Measurements from ENCODE around the gene THSD7B. TPM values are rescaled to one million over a fixed set of nuclear protein-coding genes. Genes with fewer than 3 reads are reported as not detected.

THSD7B gene
- total RNA-seq, 2 donors from 2014 or later, result 0.51 to 5.4 TPM

- intact Hi-C loops (cut with DNase I), result no loop called here
- WGBS, result 95% methylated on average over 1 of the region's 1 CpG
- Histone ChIP-seq H3K27ac (no peak overlapping the region), H3K36me3 (no peaks in the 10 kb centered on the region), H3K4me1 (replicated peaks) (no peaks in the 10 kb centered on the region), H3K4me3 (no peak overlapping the region), H3K9me3 (no peaks in the 10 kb centered on the region), H3K27me3 (replicated peaks; ENCODE audit: insufficient read depth) (no peaks in the 10 kb centered on the region)
- no peak for DNase-seq (ENCODE audit: low spot score)
- TF ChIP-seq POLR2A (IDR thresholded peaks at IDR 0.05), result no peak
- no peak for TF ChIP-seq CTCF (IDR thresholded peaks at IDR 0.05)
- TF ChIP-seq POLR2AphosphoS5 (IDR thresholded peaks at IDR 0.05), result no peak
Observed at GRCh38 chr2:137211761-137212160, 446.4 kb downstream of the THSD7B start.

- Histone ChIP-seq H3K27me3 (replicated peaks; ENCODE audit: insufficient read depth) (no peaks in the 10 kb centered on the region), H3K27ac (no peak overlapping the region), H3K36me3 (no peaks in the 10 kb centered on the region), H3K9me3 (no peaks in the 10 kb centered on the region), H3K4me1 (replicated peaks) (no peaks in the 10 kb centered on the region), H3K4me3 (no peak overlapping the region)
- WGBS, result 39% methylated on average over 1 of the region's 1 CpG
- intact Hi-C loops (cut with DNase I), result no loop called here
- TF ChIP-seq POLR2A (IDR thresholded peaks at IDR 0.05) (no peak), POLR2AphosphoS5 (IDR thresholded peaks at IDR 0.05) (no peak), CTCF (IDR thresholded peaks at IDR 0.05) (no peak)
- DNase-seq (ENCODE audit: low spot score), result no peak
Observed at GRCh38 chr2:137220438-137220993, 455.2 kb downstream of the THSD7B start.

- 88% methylated on average over 2 of the region's 2 CpGs for WGBS
- TF ChIP-seq CTCF (IDR thresholded peaks at IDR 0.05) (no peak), POLR2A (IDR thresholded peaks at IDR 0.05) (no peak), POLR2AphosphoS5 (IDR thresholded peaks at IDR 0.05) (no peak)
- intact Hi-C loops (cut with DNase I), result no loop called here
- DNase-seq (ENCODE audit: low spot score), result no peak
- H3K36me3 ChIP-seq, result no peaks in the 10 kb centered on the region
- H3K4me3 ChIP-seq, result no peak overlapping the region
- no peaks in the 10 kb centered on the region for H3K9me3 ChIP-seq
- H3K27me3 ChIP-seq (replicated peaks; ENCODE audit: insufficient read depth), result no peaks in the 10 kb centered on the region
- H3K4me1 ChIP-seq (replicated peaks), result no peaks in the 10 kb centered on the region
- no peak overlapping the region for H3K27ac ChIP-seq
Observed at GRCh38 chr2:137221797-137222492, 456.6 kb downstream of the THSD7B start.

- no peak overlapping the region for H3K27ac ChIP-seq
- H3K36me3 ChIP-seq, result no peaks in the 10 kb centered on the region
- H3K27me3 ChIP-seq (replicated peaks; ENCODE audit: insufficient read depth), result no peaks in the 10 kb centered on the region
- H3K4me1 ChIP-seq (replicated peaks), result no peaks in the 10 kb centered on the region
- H3K9me3 ChIP-seq, result no peaks in the 10 kb centered on the region
- intact Hi-C loops (cut with DNase I), result no loop called here
- no peak for TF ChIP-seq POLR2AphosphoS5 (IDR thresholded peaks at IDR 0.05)
- no peak for TF ChIP-seq POLR2A (IDR thresholded peaks at IDR 0.05)
- TF ChIP-seq CTCF (IDR thresholded peaks at IDR 0.05), result no peak
- 83% methylated on average over 5 of the region's 5 CpGs for WGBS
- no peak overlapping the region for H3K4me3 ChIP-seq
- DNase-seq (ENCODE audit: low spot score), result no peak
Observed at GRCh38 chr2:137223722-137224121, 458.4 kb downstream of the THSD7B start.

- no peak for DNase-seq (ENCODE audit: low spot score)
- Histone ChIP-seq H3K36me3 (no peaks in the 10 kb centered on the region), H3K4me3 (no peak overlapping the region), H3K4me1 (replicated peaks) (no peaks in the 10 kb centered on the region), H3K27me3 (replicated peaks; ENCODE audit: insufficient read depth) (no peaks in the 10 kb centered on the region), H3K27ac (no peak overlapping the region), H3K9me3 (no peaks in the 10 kb centered on the region)
- TF ChIP-seq POLR2AphosphoS5 (IDR thresholded peaks at IDR 0.05) (no peak), CTCF (IDR thresholded peaks at IDR 0.05) (no peak), POLR2A (IDR thresholded peaks at IDR 0.05) (no peak)
- 71% methylated on average over 4 of the region's 4 CpGs for WGBS
- intact Hi-C loops (cut with DNase I), result no loop called here
Observed at GRCh38 chr2:137228566-137228965, 463.2 kb downstream of the THSD7B start.

Measured in prostate gland (tissue), 2 donors.